GM12891 (cell line): Measurements from ENCODE around the gene HTRA3.

ENCODE experiments used
- DNase-seq: peaks from one replicate; pipeline ENCODE4 v3.0.0; 2011; ENCODE audit warnings: low spot score; ENCODE audit not compliant: insufficient read length
- FAIRE-seq: peaks from 2 replicates; lab custom pipeline; 2011; peaks lifted over from hg19 to GRCh38; lab: Jason Lieb, UNC
- PAX5 ChIP-seq: IDR thresholded peaks from 2 replicates; pipeline ENCODE4 v1.6.1; 2011; ENCODE audit warnings: low read length, moderate library complexity, mild to moderate bottlenecking; ENCODE audit not compliant: insufficient read depth, severe bottlenecking
- POLR2A ChIP-seq: IDR thresholded peaks from 2 replicates; pipeline ENCODE4 v1.6.1; 2011; ENCODE audit warnings: low read depth, low read length, control low read depth
- POLR2AphosphoS5 ChIP-seq: IDR thresholded peaks from 2 replicates; pipeline ENCODE4 v1.6.1; 2011; ENCODE audit warnings: low read depth, low read length, control low read depth
- POU2F2 ChIP-seq: IDR thresholded peaks from 2 replicates; pipeline ENCODE4 v1.6.1; 2011; ENCODE audit warnings: low read depth, mild to moderate bottlenecking, control low read depth, low read length, moderate library complexity
- SPI1 ChIP-seq: IDR thresholded peaks from 2 replicates; pipeline ENCODE4 v1.6.1; 2011; ENCODE audit warnings: low read depth, low read length, control low read depth
- TAF1 ChIP-seq: IDR thresholded peaks from 2 replicates; pipeline ENCODE4 v1.6.1; 2011; ENCODE audit warnings: low read depth, low read length, control low read depth

Gene HTRA3

GRCh38 chr4:8301851-8302730, 32.5 kb downstream of the HTRA3 start:
- TF ChIP-seq POLR2A (no peak), PAX5 (no peak), SPI1 (no peak), POLR2AphosphoS5 (no peak), POU2F2 (no peak), TAF1 (no peak)
- no peak for FAIRE-seq
- no peak for DNase-seq

DNA sequence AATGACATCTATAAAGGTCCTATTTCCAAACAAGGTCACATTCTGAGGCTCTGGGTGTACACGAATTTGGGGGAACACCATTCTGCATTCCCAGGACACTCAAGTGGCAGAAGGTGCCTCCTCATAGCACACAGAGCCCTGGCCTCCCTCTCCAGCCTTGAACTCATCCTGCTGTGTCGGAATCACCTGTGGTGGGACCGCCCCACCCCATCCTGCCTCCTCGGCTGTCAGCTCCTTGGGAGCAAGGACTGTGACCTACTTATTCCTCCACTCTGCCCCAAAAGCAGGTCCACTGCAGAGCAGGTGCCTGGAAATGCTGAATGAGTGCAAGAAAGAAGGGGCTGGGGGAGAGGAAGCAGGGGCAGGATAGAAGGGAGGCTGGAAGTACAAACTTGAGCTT, 33.5 kb downstream of the HTRA3 start:
- FAIRE-seq = no peak
- no peak for DNase-seq
- TF ChIP-seq POLR2AphosphoS5 (no peak), POU2F2 (no peak), PAX5 (no peak), TAF1 (no peak), SPI1 (no peak), POLR2A (no peak)

GRCh38 chr4:8303485-8304281, 34.1 kb downstream of the HTRA3 start:
- DNase-seq (no peak), FAIRE-seq (no peak)
- TF ChIP-seq POU2F2 (no peak), PAX5 (no peak), POLR2A (no peak), POLR2AphosphoS5 (no peak), TAF1 (no peak), SPI1 (no peak)

DNA sequence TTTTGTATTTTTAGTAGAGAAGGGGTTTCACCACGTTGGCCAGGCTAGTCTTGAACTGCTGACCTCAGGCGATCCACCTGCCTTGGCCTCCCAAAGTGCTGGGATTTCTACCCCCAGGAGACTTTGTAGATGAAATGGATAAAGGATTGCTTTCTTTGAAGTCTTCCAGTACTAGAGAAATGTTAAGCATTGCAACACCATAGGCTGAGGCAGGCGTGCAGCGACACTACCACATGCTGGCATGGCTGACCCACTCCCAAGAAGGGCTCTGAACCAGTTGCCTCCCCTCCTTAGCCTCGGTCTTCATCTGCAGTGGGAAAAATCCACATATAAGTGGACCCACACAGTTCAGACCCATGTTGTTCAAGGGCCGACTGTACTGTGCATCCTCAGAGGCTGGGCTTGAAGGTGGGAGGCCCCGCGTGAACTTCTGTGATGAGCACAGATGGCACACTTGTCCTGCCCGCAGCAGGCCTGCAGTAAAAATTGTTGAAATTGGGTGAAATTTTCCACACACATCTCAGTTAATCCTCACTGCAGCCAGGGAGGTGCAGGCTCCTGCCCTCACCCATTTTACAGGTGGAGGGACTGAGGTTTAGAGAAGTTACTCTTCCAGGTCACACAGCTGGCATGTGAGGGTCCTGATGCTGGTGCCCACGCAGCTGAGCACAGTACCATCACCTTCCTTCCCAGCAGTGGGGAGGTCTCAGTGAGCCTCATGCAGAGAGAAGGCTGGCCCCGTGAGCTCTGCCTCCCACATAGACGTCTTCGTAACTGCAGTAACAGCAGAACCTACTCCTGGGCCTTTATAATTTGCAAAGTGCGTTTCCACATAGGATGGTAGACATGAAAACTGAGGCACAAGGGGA, 35.5 kb downstream of the HTRA3 start:
- FAIRE-seq (no peak), DNase-seq (no peak)
- TF ChIP-seq SPI1 (no peak), POU2F2 (no peak), TAF1 (no peak), POLR2AphosphoS5 (no peak), PAX5 (no peak), POLR2A (no peak)

GRCh38 chr4:8305851-8306471, 36.4 kb downstream of the HTRA3 start:
- no peak for TF ChIP-seq POLR2A
- TF ChIP-seq SPI1 = no peak
- no peak for TF ChIP-seq POLR2AphosphoS5
- TF ChIP-seq POU2F2 = no peak
- no peak for FAIRE-seq
- DNase-seq = no peak

DNA sequence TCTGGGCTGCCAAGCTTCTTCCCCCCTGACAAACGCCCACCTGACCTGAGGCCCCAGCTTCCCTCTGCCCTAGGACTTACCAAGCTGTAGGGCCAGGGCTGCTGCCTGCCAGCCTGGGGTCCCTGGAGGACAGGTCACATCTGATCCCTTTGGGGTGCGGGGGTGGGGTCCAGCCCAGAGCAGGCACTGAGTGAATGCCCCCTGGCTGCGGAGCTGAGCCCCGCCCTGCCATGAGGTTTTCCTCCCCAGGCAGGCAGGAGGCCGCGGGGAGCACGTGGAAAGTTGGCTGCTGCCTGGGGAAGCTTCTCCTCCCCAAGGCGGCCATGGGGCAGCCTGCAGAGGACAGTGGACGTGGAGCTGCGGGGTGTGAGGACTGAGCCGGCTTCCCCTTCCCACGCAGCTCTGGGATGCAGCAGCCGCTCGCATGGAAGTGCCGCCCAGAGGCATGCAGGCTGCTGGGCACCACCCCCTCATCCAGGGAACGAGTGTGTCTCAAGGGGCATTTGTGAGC, 37.0 kb downstream of the HTRA3 start:
- DNase-seq (no peak), FAIRE-seq (no peak)

GRCh38 chr4:8307121-8307520, 37.6 kb downstream of the HTRA3 start:
- no peak for FAIRE-seq
- no peak for DNase-seq
- TF ChIP-seq PAX5 = no peak
- no peak for TF ChIP-seq TAF1
- TF ChIP-seq POLR2A = no peak
- no peak for TF ChIP-seq POLR2AphosphoS5
- TF ChIP-seq POU2F2 = no peak
- TF ChIP-seq SPI1 = no peak

More for the DNA sequence above, 37.0 kb downstream of the HTRA3 start:
- TF ChIP-seq POU2F2 (no peak), POLR2AphosphoS5 (no peak), TAF1 (no peak), POLR2A (no peak), SPI1 (no peak), PAX5 (no peak)

- FAIRE-seq (no peak), DNase-seq (no peak)
- no peak for TF ChIP-seq PAX5
- no peak for TF ChIP-seq POLR2A
- TF ChIP-seq POU2F2 = no peak
- no peak for TF ChIP-seq POLR2AphosphoS5
- TF ChIP-seq TAF1 = no peak
- TF ChIP-seq SPI1 = no peak
These were observed 38.2 kb downstream of the HTRA3 start for GRCh38 chr4:8307714-8308113.

DNA sequence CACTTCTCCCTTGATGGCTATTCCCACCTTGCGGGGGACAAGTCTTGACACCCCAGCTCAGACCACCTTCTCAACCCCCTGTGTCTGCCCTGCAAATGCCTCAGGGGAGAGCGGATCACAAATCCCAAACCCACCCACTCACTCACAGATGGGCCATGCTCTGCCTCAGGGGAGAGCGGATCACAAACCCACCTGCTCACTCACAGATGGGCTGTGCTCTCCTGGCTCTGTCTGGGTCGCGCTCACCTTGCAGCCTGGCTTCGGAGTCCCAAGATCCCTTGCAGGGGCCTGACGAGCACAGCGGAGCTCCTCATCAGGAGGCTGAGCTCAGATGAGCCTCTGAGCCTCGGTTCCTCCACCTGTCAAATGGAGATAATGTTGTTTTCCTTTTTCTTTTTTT, 38.6 kb downstream of the HTRA3 start:
- TF ChIP-seq POLR2A = no peak
- no peak for TF ChIP-seq POU2F2
- no peak for TF ChIP-seq TAF1
- no peak for TF ChIP-seq PAX5
- DNase-seq (no peak), FAIRE-seq (no peak)
